Parathyroid adenoma (tissue), 2 donors: ENCODE results near the gene MCOLN3.

Source experiments
- H2AFZ ChIP-seq: fragments of 300-600 bp; sonication (generic); one replicate; pipeline ENCODE4 v1.7.0; 2017; ENCODE audit warnings: antibody characterized with exemption, mild to moderate bottlenecking
- H3K27ac ChIP-seq: fragments of 300-600 bp; sonication (generic); one replicate; pipeline ENCODE4 v1.7.0; 2017
- H3K27me3 ChIP-seq: fragments of 300-600 bp; sonication (generic); one replicate; pipeline ENCODE4 v1.7.0; 2017; ENCODE audit warnings: low read length; ENCODE audit not compliant: control insufficient read depth, insufficient read depth
- H3K36me3 ChIP-seq: fragments of 300-600 bp; sonication (generic); one replicate; pipeline ENCODE4 v1.7.0; 2017; ENCODE audit warnings: low read length; ENCODE audit not compliant: control insufficient read depth, insufficient read depth
- H3K4me1 ChIP-seq: fragments of 300-600 bp; sonication (generic); one replicate; pipeline ENCODE4 v1.7.0; 2017; ENCODE audit warnings: control low read depth
- H3K4me2 ChIP-seq: fragments of 300-600 bp; sonication (generic); one replicate; pipeline ENCODE4 v1.7.0; 2017; ENCODE audit warnings: low read length
- H3K4me3 ChIP-seq: fragments of 300-600 bp; sonication (generic); one replicate; pipeline ENCODE4 v1.7.0; 2017; ENCODE audit warnings: low read depth, low read length
- H3K79me2 ChIP-seq: fragments of 300-600 bp; sonication (generic); one replicate; pipeline ENCODE4 v1.7.0; 2017; ENCODE audit warnings: control low read depth
- H3K9ac ChIP-seq: fragments of 300-600 bp; sonication (generic); one replicate; pipeline ENCODE4 v1.7.0; 2017; ENCODE audit warnings: mild to moderate bottlenecking
- H3K9me3 ChIP-seq: fragments of 300-600 bp; sonication (generic); one replicate; pipeline ENCODE4 v1.7.0; 2017; ENCODE audit warnings: low read length; ENCODE audit not compliant: control insufficient read depth
- CTCF ChIP-seq: fragments of 300-600 bp; sonication (generic); IDR thresholded peaks from one replicate; pipeline ENCODE4 v1.7.0; 2017; ENCODE audit warnings: antibody characterized with exemption, mild to moderate bottlenecking
- donor health status: primary hyperparathyroidism.

MCOLN3 gene

GRCh38 chr1:85058311-85058710, 10.0 kb upstream of the MCOLN3 start:
- no peak overlapping the region for H3K9ac ChIP-seq
- TF ChIP-seq CTCF = no peak
- H3K36me3 ChIP-seq = no peaks in the 10 kb centered on the region

GRCh38 chr1:85054664-85055063, 6.4 kb upstream of the MCOLN3 start:
- Histone ChIP-seq H3K27me3 (no peaks in the 10 kb centered on the region), H3K9me3 (no peaks in the 10 kb centered on the region), H3K4me1 (no peaks in the 10 kb centered on the region), H3K4me2 (no peak overlapping the region), H3K79me2 (no peaks in the 10 kb centered on the region), H2AFZ (no peak overlapping the region), H3K27ac (no peak overlapping the region), H3K4me3 (no peak overlapping the region), H3K36me3 (no peaks in the 10 kb centered on the region), H3K9ac (no peak overlapping the region)
- TF ChIP-seq CTCF = no peak

More at GRCh38 chr1:85058311-85058710, 10.0 kb upstream of the MCOLN3 start:
- no peaks in the 10 kb centered on the region for H3K79me2 ChIP-seq
- H3K27ac ChIP-seq = no peak overlapping the region
- H2AFZ ChIP-seq = no peak overlapping the region
- H3K27me3 ChIP-seq = no peaks in the 10 kb centered on the region
- no peaks in the 10 kb centered on the region for H3K9me3 ChIP-seq
- H3K4me3 ChIP-seq = no peak overlapping the region
- H3K4me1 ChIP-seq = no peaks in the 10 kb centered on the region
- H3K4me2 ChIP-seq = no peak overlapping the region

GRCh38 chr1:85049735-85050166, 1.5 kb upstream of the MCOLN3 start:
- Histone ChIP-seq H3K9ac (no peak overlapping the region), H3K4me3 (no peak overlapping the region), H3K27me3 (no peaks in the 10 kb centered on the region), H3K27ac (no peak overlapping the region), H3K4me1 (no peaks in the 10 kb centered on the region), H3K36me3 (no peaks in the 10 kb centered on the region), H3K4me2 (no peak overlapping the region), H3K9me3 (no peaks in the 10 kb centered on the region), H3K79me2 (no peaks in the 10 kb centered on the region), H2AFZ (no peak overlapping the region)
- TF ChIP-seq CTCF = no peak

- H3K27me3 ChIP-seq = no peaks in the 10 kb centered on the region
- TF ChIP-seq CTCF = no peak
- H3K27ac ChIP-seq = peak overlapping the region; percentile 15
- peak overlapping the region; percentile 75 for H3K4me2 ChIP-seq
- H3K4me3 ChIP-seq = peak overlapping the region; percentile 70
- H3K9ac ChIP-seq = no peak overlapping the region
- H3K4me1 ChIP-seq = no peaks in the 10 kb centered on the region
- H2AFZ ChIP-seq = peak overlapping the region; percentile 71
- H3K9me3 ChIP-seq = no peaks in the 10 kb centered on the region
- no peaks in the 10 kb centered on the region for H3K79me2 ChIP-seq
- no peaks in the 10 kb centered on the region for H3K36me3 ChIP-seq
Measured at GRCh38 chr1:85047472-85048295, 616 bp downstream of the MCOLN3 start.

GRCh38 chr1:85047144-85047471, 1.2 kb downstream of the MCOLN3 start:
- Histone ChIP-seq H2AFZ (peak overlapping the region; percentile 71), H3K4me1 (no peaks in the 10 kb centered on the region), H3K4me3 (peak overlapping the region; percentile 70), H3K9ac (no peak overlapping the region), H3K36me3 (no peaks in the 10 kb centered on the region), H3K79me2 (no peaks in the 10 kb centered on the region), H3K4me2 (peak overlapping the region; percentile 75), H3K9me3 (no peaks in the 10 kb centered on the region), H3K27me3 (no peaks in the 10 kb centered on the region), H3K27ac (no peak overlapping the region)
- no peak for TF ChIP-seq CTCF
